Fibroblast of lung (primary cell): ENCODE results near the gene LSM14B. TPM values are rescaled to one million over a fixed set of nuclear protein-coding genes. Genes with fewer than 3 reads are reported as not detected.

Source experiments
- DNase-seq, 2 donors: peaks; one replicate each; pipeline versions ENCODE4 v3.0.0 to v3.0.0-alpha.2; 2010; ENCODE audit warnings: low read depth in 2 of 2
- H2AFZ ChIP-seq: 2 replicates; pipeline ENCODE4 v1.5.1; 2012; ENCODE audit warnings: low read length, control low read depth, inconsistent platforms
- H3K27ac ChIP-seq: 2 replicates; pipeline ENCODE4 v1.5.1; 2011; ENCODE audit warnings: low read length, control low read depth; ENCODE audit not compliant: insufficient read depth
- H3K27me3 ChIP-seq: 2 replicates; pipeline ENCODE4 v1.5.1; 2011; ENCODE audit warnings: mild to moderate bottlenecking, low read length; ENCODE audit not compliant: control insufficient read depth, insufficient read depth
- H3K36me3 ChIP-seq: 2 replicates; pipeline ENCODE4 v1.5.1; 2011; ENCODE audit warnings: low read length; ENCODE audit not compliant: control insufficient read depth, insufficient read depth
- H3K4me1 ChIP-seq: 2 replicates; pipeline ENCODE4 v1.5.1; 2011; ENCODE audit warnings: low read length; ENCODE audit not compliant: control insufficient read depth, insufficient read depth; ENCODE audit errors: extremely low read depth
- H3K4me2 ChIP-seq: 2 replicates; pipeline ENCODE4 v1.5.1; 2011; ENCODE audit warnings: low read length, control low read depth; ENCODE audit not compliant: insufficient read depth; ENCODE audit errors: extremely low read depth
- H3K4me3 ChIP-seq, 4 experiments: fragments of 200-600 bp in 1 of 4; sonication (generic) in 1 of 4; replicated peaks in 1 of 4; 2 replicates each; pipeline ENCODE4 v1.5.1; 2011 to 2016; ENCODE audit warnings: low read length in 4 of 4, low read depth in 3 of 4, mild to moderate bottlenecking in 3 of 4, control low read depth in 2 of 4, inconsistent platforms in 1 of 4, mixed read lengths in 1 of 4; ENCODE audit not compliant: insufficient read depth in 1 of 4; ENCODE audit errors: control extremely low read depth in 1 of 4
- H3K79me2 ChIP-seq: 2 replicates; pipeline ENCODE4 v1.5.1; 2012; ENCODE audit warnings: mild to moderate bottlenecking, low read length, inconsistent platforms; ENCODE audit not compliant: control insufficient read depth, insufficient read depth
- H3K9ac ChIP-seq: 2 replicates; pipeline ENCODE4 v1.5.1; 2011; ENCODE audit warnings: mild to moderate bottlenecking, low read length, control low read depth; ENCODE audit not compliant: insufficient read depth
- H3K9me3 ChIP-seq: 2 replicates; pipeline ENCODE4 v1.5.1; 2012; ENCODE audit warnings: low read depth, low read length; ENCODE audit not compliant: control insufficient read depth, insufficient read depth
- H4K20me1 ChIP-seq: 2 replicates; pipeline ENCODE4 v1.5.1; 2011; ENCODE audit warnings: low read length; ENCODE audit not compliant: control insufficient read depth, insufficient read depth; ENCODE audit errors: extremely low read depth
- EZH2 ChIP-seq: IDR thresholded peaks from 2 replicates; pipeline ENCODE4 v1.5.1; 2012; ENCODE audit warnings: low read length, control low read depth, mild to moderate bottlenecking; ENCODE audit errors: missing control alignments
- polyA plus RNA-seq, 2 donors: library from polyadenylated mRNA; depleted of rRNA in 1 of 2; stranded (reverse) in 1 of 2; unstranded in 1 of 2; fragments of >200 nt; gene quantifications; 2 replicates each; pipeline ENCODE4 v1.2.1, GENCODE V29; 2011 to 2012; ENCODE audit warnings: missing spikeins in 1 of 2
- total RNA-seq: library from RNA; depleted of rRNA; stranded (reverse); fragments of >200 nt; gene quantifications from 2 replicates; pipeline ENCODE4 v1.2.1, GENCODE V29; 2014
- TF ChIP-seq, protein P1 (sequence below), 2 donors: IDR thresholded peaks in 1 of 2; conservative IDR thresholded peaks in 1 of 2; 1 replicate in 1 of 2; 2 replicates in 1 of 2; pipeline ENCODE4 v1.5.1; 2011 to 2012; ENCODE audit warnings: low read length in 2 of 2, control low read depth in 1 of 2, inconsistent platforms in 1 of 2, low read depth in 1 of 2, mild to moderate bottlenecking in 1 of 2

Gene LSM14B
- total and polyA plus RNA-seq, 2 donors (not counting 1 experiment from before 2014, with no cell fraction given): 20.2 to 48.7 TPM

- no peak overlapping the region for H3K27ac ChIP-seq
- H3K4me1 ChIP-seq: no peaks in the 10 kb centered on the region
- peak in 1 of 2 donors; percentile 79 for DNase-seq
- no peaks in the 10 kb centered on the region for H3K9me3 ChIP-seq
- H4K20me1 ChIP-seq: no peaks in the 10 kb centered on the region
- no peaks in the 10 kb centered on the region for H3K27me3 ChIP-seq
- H3K4me2 ChIP-seq: no peak overlapping the region
- H3K79me2 ChIP-seq: peaks cover 15% of the 10 kb centered on the region
- no peak overlapping the region for H2AFZ ChIP-seq
- TF ChIP-seq, protein P1, sequence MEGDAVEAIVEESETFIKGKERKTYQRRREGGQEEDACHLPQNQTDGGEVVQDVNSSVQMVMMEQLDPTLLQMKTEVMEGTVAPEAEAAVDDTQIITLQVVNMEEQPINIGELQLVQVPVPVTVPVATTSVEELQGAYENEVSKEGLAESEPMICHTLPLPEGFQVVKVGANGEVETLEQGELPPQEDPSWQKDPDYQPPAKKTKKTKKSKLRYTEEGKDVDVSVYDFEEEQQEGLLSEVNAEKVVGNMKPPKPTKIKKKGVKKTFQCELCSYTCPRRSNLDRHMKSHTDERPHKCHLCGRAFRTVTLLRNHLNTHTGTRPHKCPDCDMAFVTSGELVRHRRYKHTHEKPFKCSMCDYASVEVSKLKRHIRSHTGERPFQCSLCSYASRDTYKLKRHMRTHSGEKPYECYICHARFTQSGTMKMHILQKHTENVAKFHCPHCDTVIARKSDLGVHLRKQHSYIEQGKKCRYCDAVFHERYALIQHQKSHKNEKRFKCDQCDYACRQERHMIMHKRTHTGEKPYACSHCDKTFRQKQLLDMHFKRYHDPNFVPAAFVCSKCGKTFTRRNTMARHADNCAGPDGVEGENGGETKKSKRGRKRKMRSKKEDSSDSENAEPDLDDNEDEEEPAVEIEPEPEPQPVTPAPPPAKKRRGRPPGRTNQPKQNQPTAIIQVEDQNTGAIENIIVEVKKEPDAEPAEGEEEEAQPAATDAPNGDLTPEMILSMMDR (conservative IDR thresholded peaks at IDR 0.05 in 1 of 2, IDR thresholded peaks at IDR 0.05 in 1 of 2; ENCODE audit: low read depth in 1 of 2, low read length in 2 of 2): no peak
- TF ChIP-seq EZH2: no peak
- H3K9ac ChIP-seq: no peak overlapping the region
- H3K36me3 ChIP-seq: peaks cover 9% of the 10 kb centered on the region
- H3K4me3 ChIP-seq: no peak overlapping the region
Observed at GRCh38 chr20:62159839-62160238, 37.6 kb downstream of the LSM14B start.

- Histone ChIP-seq H3K4me1 (no peaks in the 10 kb centered on the region), H3K9me3 (no peaks in the 10 kb centered on the region), H3K4me2 (no peak overlapping the region), H2AFZ (no peak overlapping the region), H3K9ac (no peak overlapping the region), H4K20me1 (no peaks in the 10 kb centered on the region), H3K27ac (no peak overlapping the region), H3K36me3 (peaks cover 13% of the 10 kb centered on the region), H3K27me3 (no peaks in the 10 kb centered on the region), H3K4me3 (no peak overlapping the region), H3K79me2 (peaks cover 15% of the 10 kb centered on the region)
- no peak for DNase-seq
- no peak for TF ChIP-seq EZH2
- TF ChIP-seq, protein P1 (conservative IDR thresholded peaks at IDR 0.05 in 1 of 2, IDR thresholded peaks at IDR 0.05 in 1 of 2; ENCODE audit: low read depth in 1 of 2, low read length in 2 of 2): no peak
Observed at GRCh38 chr20:62160253-62160652, 38.0 kb downstream of the LSM14B start.

DNA sequence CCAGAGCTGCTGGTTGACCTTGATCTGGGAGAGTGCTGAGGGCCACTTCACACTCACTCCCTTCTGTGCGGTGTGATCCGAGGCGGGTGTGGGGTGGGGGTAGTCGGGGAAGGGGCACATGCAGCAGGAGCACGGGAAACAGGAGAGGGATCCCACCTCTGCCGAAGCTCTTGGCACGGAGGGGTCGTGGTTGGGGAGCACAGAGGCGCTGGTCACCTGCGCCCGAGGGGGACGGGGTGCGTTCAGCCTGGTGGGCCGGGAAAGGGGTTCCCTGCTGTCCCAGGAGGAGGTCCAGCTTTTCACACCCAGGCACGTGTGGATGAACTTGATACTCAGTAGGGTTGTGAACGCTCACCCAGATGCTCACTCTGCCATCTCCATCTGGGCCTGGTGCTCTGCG lies 38.6 kb downstream of the LSM14B start:
- no peak overlapping the region for H2AFZ ChIP-seq
- no peak for DNase-seq

More for the DNA sequence above, 38.6 kb downstream of the LSM14B start:
- Histone ChIP-seq H3K27ac (no peak overlapping the region), H3K4me1 (peaks cover 2% of the 10 kb centered on the region), H3K9me3 (no peaks in the 10 kb centered on the region), H3K36me3 (peaks cover 18% of the 10 kb centered on the region), H4K20me1 (no peaks in the 10 kb centered on the region), H3K79me2 (peaks cover 15% of the 10 kb centered on the region), H3K9ac (no peak overlapping the region), H3K4me2 (no peak overlapping the region), H3K27me3 (no peaks in the 10 kb centered on the region), H3K4me3 (no peak overlapping the region)
- TF ChIP-seq EZH2: no peak
- TF ChIP-seq, protein P1 (conservative IDR thresholded peaks at IDR 0.05 in 1 of 2, IDR thresholded peaks at IDR 0.05 in 1 of 2; ENCODE audit: low read depth in 1 of 2, low read length in 2 of 2): no peak
